Chondrocyte (in vitro differentiated cells): Measurements from ENCODE around the gene EXOC3L4. TPM values are rescaled to one million over a fixed set of nuclear protein-coding genes. Genes with fewer than 3 reads are reported as not detected.

Source experiments
- DNase-seq: peaks from one replicate; pipeline ENCODE4 v3.0.0; 2021; ENCODE audit warnings: mixed read lengths, low spot score
- H3K27ac Mint-ChIP-seq: one replicate; pipeline ENCODE4 v1.8.0; 2021; ENCODE audit warnings: mild to moderate bottlenecking, moderate library complexity, mixed read lengths; ENCODE audit not compliant: unreplicated experiment
- H3K27me3 Mint-ChIP-seq: 2 replicates; pipeline ENCODE4 v1.8.0; 2021; ENCODE audit warnings: low read depth, mixed read lengths
- H3K36me3 Mint-ChIP-seq: 2 replicates; pipeline ENCODE4 v1.8.0; 2021; ENCODE audit warnings: low read depth, mixed read lengths
- H3K4me1 Mint-ChIP-seq: 2 replicates; pipeline ENCODE4 v1.8.0; 2021; ENCODE audit warnings: low read depth, mild to moderate bottlenecking, mixed read lengths
- H3K4me3 Mint-ChIP-seq: one replicate; pipeline ENCODE4 v1.8.0; 2021; ENCODE audit warnings: mild to moderate bottlenecking, moderate library complexity, mixed read lengths; ENCODE audit not compliant: unreplicated experiment
- H3K9me3 Mint-ChIP-seq: 2 replicates; pipeline ENCODE4 v1.8.0; 2021; ENCODE audit warnings: low read depth, mixed read lengths
- total RNA-seq: library from RNA; stranded (reverse); gene quantifications from 3 replicates; pipeline ENCODE4 v1.2.1, GENCODE V29; 2021
- TF ChIP-seq, protein P1 (sequence below): fragments of 200-600 bp; sonication (generic); IDR thresholded peaks from 2 replicates; pipeline ENCODE4 v1.5.0; 2021; ENCODE audit warnings: antibody characterized with exemption, mild to moderate bottlenecking, moderate library complexity

EXOC3L4 gene
- total RNA-seq, 1 donor from 2014 or later, result not detected

DNA sequence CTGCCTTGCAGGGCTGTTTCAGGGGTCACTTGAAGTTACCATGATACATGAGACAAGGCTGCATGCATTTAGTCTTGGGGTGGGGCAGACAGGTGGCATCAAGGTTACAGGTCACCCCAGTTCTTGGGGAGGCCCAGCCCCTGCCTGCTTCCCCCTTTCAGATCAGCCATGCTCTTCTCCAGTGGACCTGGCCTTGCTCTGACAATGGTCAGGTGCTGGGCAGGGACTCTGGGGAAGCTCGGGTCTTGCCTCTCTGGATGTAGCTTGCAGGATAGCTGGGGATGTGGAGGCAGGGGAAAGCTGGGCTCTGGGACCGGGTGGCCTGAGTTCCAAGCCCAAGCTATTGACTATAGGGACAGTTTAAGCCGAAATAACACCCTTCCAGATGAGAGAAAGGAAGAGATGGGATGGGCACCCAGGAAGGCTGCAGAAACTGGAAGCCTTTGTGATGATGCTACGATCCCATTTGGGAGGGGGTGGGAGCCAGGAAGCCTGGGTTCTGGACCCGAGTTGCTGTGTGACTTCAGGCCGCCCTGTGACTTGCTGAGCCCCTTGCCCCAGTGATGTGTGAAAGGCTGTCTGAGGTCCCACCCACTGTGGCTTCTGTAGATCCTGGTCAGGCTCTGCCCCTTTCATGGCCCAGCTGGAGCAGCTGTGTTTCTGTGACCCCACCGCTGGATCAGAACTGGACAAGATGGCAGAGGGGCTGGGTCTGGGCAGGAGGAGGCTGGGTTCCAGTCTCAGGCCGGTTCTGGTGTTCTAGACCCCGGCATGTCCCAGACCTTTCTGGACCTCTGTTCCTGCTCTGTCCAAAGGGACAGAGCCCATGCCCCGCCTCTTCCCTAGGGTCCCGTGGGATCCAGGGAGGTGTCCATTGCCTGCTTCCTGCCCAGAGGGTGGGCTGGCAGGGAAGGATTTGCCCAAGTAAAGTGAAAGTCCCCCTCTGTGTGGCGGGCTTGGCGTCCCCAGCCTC, 30.9 kb downstream of the EXOC3L4 start:
- H3K4me3 Mint-ChIP-seq, result peak overlapping the region; percentile 20
- peaks cover 41% of the 10 kb centered on the region for H3K4me1 Mint-ChIP-seq
- H3K36me3 Mint-ChIP-seq, result no peaks in the 10 kb centered on the region
- no peak for DNase-seq
- TF ChIP-seq, protein P1, sequence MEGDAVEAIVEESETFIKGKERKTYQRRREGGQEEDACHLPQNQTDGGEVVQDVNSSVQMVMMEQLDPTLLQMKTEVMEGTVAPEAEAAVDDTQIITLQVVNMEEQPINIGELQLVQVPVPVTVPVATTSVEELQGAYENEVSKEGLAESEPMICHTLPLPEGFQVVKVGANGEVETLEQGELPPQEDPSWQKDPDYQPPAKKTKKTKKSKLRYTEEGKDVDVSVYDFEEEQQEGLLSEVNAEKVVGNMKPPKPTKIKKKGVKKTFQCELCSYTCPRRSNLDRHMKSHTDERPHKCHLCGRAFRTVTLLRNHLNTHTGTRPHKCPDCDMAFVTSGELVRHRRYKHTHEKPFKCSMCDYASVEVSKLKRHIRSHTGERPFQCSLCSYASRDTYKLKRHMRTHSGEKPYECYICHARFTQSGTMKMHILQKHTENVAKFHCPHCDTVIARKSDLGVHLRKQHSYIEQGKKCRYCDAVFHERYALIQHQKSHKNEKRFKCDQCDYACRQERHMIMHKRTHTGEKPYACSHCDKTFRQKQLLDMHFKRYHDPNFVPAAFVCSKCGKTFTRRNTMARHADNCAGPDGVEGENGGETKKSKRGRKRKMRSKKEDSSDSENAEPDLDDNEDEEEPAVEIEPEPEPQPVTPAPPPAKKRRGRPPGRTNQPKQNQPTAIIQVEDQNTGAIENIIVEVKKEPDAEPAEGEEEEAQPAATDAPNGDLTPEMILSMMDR, result no peak
- H3K27me3 Mint-ChIP-seq, result peaks cover 2% of the 10 kb centered on the region
- H3K9me3 Mint-ChIP-seq, result no peaks in the 10 kb centered on the region
- H3K27ac Mint-ChIP-seq, result no peak overlapping the region

DNA sequence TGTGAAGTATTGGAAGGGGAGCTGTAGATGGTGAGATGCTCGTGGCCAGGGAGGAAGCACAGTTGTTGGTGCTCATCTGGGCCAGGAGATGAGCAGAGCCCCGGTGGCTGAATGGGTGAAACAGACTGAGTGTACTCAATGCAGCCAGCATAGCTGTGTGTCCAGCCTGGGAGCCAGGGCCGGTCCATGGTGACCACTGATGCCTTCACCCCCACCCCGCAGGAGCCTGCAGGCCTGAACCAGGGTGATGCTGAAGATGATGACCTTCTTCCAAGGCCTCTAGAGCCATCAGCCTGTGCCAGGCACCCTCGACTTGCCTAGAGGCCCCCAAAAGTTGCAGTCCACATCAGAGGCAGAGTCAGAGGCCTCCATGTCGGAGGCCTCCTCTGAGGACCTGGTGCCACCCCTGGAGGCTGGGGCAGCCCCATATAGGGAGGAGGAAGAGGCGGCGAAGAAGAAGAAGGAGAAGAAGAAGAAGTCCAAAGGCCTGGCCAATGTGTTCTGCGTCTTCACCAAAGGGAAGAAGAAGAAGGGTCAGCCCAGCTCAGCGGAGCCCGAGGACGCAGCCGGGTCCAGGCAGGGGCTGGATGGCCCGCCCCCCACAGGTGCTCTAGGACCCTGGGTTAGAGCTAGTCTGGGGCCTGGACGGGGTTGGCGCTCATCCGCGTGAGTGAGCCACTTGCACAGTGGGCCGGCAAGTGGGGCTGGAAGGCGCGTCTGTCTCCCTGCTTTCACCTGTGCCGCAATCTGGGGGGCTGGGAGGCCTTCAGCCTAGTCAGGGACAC, 31.8 kb downstream of the EXOC3L4 start:
- Mint-ChIP-seq H3K4me3 (peak overlapping the region; percentile 20), H3K27ac (no peak overlapping the region), H3K27me3 (peaks cover 2% of the 10 kb centered on the region), H3K4me1 (peaks cover 45% of the 10 kb centered on the region), H3K9me3 (no peaks in the 10 kb centered on the region), H3K36me3 (no peaks in the 10 kb centered on the region)
- TF ChIP-seq, protein P1, result no peak
- DNase-seq, result peak; percentile 82

DNA sequence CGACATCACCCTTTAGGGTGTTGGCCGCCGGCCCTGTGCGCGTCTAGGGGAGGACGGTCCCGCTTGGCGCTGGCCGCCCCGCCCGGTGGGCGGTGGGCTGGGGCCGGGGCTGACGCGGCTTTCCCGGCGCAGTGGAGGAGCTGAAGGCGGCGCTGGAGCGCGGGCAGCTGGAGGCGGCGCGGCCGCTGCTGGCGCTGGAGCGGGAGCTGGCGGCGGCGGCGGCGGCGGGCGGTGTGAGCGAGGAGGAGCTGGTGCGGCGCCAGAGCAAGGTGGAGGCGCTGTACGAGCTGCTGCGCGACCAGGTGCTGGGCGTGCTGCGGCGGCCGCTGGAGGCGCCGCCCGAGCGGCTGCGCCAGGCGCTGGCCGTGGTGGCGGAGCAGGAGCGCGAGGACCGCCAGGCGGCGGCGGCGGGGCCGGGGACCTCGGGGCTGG, 32.4 kb downstream of the EXOC3L4 start:
- TF ChIP-seq, protein P1, result peak; percentile 57
- no peaks in the 10 kb centered on the region for H3K9me3 Mint-ChIP-seq
- H3K36me3 Mint-ChIP-seq, result no peaks in the 10 kb centered on the region
- H3K27me3 Mint-ChIP-seq, result peaks cover 2% of the 10 kb centered on the region
- no peak overlapping the region for H3K4me3 Mint-ChIP-seq
- no peak for DNase-seq
- peaks cover 45% of the 10 kb centered on the region for H3K4me1 Mint-ChIP-seq
- no peak overlapping the region for H3K27ac Mint-ChIP-seq

DNA sequence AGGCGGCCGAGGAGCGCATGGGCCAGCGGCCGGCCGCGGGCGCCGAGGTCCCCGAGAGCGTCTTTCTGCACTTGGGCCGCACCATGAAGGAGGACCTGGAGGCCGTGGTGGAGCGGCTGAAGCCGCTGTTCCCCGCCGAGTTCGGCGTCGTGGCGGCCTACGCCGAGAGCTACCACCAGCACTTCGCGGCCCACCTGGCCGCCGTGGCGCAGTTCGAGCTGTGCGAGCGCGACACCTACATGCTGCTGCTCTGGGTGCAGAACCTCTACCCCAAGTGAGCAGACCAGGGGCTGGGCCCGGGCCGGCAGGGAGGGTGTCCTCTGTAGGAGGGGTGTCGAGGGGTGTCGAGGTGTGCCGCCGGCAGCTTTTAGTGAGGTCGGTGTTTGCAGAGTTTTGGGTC, 32.8 kb downstream of the EXOC3L4 start:
- DNase-seq, result peak; percentile 83
- no peak overlapping the region for H3K27ac Mint-ChIP-seq
- H3K36me3 Mint-ChIP-seq, result no peaks in the 10 kb centered on the region
- H3K27me3 Mint-ChIP-seq, result peaks cover 2% of the 10 kb centered on the region
- TF ChIP-seq, protein P1, result no peak
- peaks cover 44% of the 10 kb centered on the region for H3K4me1 Mint-ChIP-seq
- H3K4me3 Mint-ChIP-seq, result no peak overlapping the region
- H3K9me3 Mint-ChIP-seq, result no peaks in the 10 kb centered on the region
